Glutamatergic neuron (in vitro differentiated cells): Measurements from ENCODE around the gene XPOT. TPM values are rescaled to one million over a fixed set of nuclear protein-coding genes. Genes with fewer than 3 reads are reported as not detected.

Experiments used
- DNase-seq: peaks from one replicate; pipeline ENCODE4 v3.0.0; 2022
- H3K27ac Mint-ChIP-seq: one replicate; pipeline ENCODE4 v1.8.0; 2020; ENCODE audit warnings: mild to moderate bottlenecking, mixed read lengths, inconsistent platforms; ENCODE audit not compliant: unreplicated experiment
- H3K27me3 Mint-ChIP-seq: one replicate; pipeline ENCODE4 v1.8.0; 2020; ENCODE audit warnings: mild to moderate bottlenecking, moderate library complexity, mixed read lengths, inconsistent platforms; ENCODE audit not compliant: unreplicated experiment
- H3K36me3 Mint-ChIP-seq: one replicate; pipeline ENCODE4 v1.8.0; 2020; ENCODE audit warnings: mild to moderate bottlenecking, mixed read lengths, inconsistent platforms; ENCODE audit not compliant: unreplicated experiment
- H3K4me1 Mint-ChIP-seq: one replicate; pipeline ENCODE4 v1.8.0; 2020; ENCODE audit warnings: mild to moderate bottlenecking, low read depth, mixed read lengths, inconsistent platforms; ENCODE audit not compliant: unreplicated experiment
- H3K4me3 Mint-ChIP-seq: one replicate; pipeline ENCODE4 v1.8.0; 2020; ENCODE audit warnings: mild to moderate bottlenecking, mixed read lengths, inconsistent platforms; ENCODE audit not compliant: unreplicated experiment
- H3K9me3 Mint-ChIP-seq: one replicate; pipeline ENCODE4 v1.8.0; 2020; ENCODE audit warnings: mild to moderate bottlenecking, moderate library complexity, mixed read lengths, inconsistent platforms; ENCODE audit not compliant: unreplicated experiment
- total RNA-seq: library from RNA; stranded (reverse); fragmentation: NEBNext Ultra II Directional; extraction: Animal tissue kit (Norgen Biotek cat#: 25700); gene quantifications from one replicate; pipeline ENCODE4 v1.2.1, GENCODE V29; 2021; ENCODE audit not compliant: unreplicated experiment
- TF ChIP-seq, protein P1 (sequence below): fragments of 200-600 bp; sonication (generic); IDR thresholded peaks from one replicate; pipeline ENCODE4 v1.5.0; 2021; ENCODE audit not compliant: partially characterized antibody, unreplicated experiment

Gene XPOT
- total RNA-seq, 1 donor from 2014 or later = 108 TPM

DNA sequence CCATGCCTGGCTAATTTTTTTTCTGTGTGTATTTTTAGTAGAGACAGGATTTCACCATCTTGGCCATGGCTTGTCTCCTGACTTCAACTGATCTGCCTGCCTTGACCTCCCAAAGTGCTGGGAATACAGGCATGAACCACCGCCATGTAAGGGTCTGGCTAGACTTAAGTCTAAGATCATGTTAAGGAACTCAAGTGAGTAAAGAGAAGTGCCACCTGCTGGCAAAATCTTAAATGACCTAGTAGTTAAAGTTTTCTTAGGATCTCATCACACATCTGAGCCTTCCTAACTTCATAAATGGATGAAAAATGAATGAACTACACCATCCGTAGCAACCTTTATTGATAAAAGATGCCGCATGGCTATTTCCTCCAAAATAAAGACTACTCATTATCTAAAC, 12.0 kb upstream of the XPOT start:
- Mint-ChIP-seq H3K27ac (no peak overlapping the region), H3K9me3 (peaks cover 1% of the 10 kb centered on the region), H3K4me3 (no peak overlapping the region), H3K4me1 (no peaks in the 10 kb centered on the region), H3K36me3 (no peaks in the 10 kb centered on the region), H3K27me3 (no peaks in the 10 kb centered on the region)
- DNase-seq = no peak
- TF ChIP-seq, protein P1, sequence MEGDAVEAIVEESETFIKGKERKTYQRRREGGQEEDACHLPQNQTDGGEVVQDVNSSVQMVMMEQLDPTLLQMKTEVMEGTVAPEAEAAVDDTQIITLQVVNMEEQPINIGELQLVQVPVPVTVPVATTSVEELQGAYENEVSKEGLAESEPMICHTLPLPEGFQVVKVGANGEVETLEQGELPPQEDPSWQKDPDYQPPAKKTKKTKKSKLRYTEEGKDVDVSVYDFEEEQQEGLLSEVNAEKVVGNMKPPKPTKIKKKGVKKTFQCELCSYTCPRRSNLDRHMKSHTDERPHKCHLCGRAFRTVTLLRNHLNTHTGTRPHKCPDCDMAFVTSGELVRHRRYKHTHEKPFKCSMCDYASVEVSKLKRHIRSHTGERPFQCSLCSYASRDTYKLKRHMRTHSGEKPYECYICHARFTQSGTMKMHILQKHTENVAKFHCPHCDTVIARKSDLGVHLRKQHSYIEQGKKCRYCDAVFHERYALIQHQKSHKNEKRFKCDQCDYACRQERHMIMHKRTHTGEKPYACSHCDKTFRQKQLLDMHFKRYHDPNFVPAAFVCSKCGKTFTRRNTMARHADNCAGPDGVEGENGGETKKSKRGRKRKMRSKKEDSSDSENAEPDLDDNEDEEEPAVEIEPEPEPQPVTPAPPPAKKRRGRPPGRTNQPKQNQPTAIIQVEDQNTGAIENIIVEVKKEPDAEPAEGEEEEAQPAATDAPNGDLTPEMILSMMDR = no peak

DNA sequence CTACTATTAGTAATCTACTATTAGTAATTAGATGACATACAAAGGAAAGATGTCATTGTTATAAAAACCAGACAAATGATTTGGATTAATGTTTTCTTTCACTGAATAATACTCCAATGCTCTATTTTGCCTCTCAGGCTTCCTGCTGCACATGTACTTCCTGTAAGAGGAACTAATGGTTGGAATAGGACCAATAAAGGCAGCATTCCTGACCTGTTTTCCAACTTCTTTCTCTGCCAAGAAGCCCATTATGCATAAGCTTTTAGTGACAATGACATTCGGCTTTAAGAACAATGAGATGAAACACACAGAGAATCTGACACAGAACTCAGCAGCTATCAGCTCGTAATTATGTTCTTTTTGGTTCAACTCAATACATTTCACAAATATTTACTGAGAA, 8.5 kb upstream of the XPOT start:
- DNase-seq = no peak
- TF ChIP-seq, protein P1 = no peak
- H3K4me3 Mint-ChIP-seq = no peak overlapping the region
- no peaks in the 10 kb centered on the region for H3K4me1 Mint-ChIP-seq
- H3K27ac Mint-ChIP-seq = no peak overlapping the region
- H3K9me3 Mint-ChIP-seq = peaks cover 2% of the 10 kb centered on the region
- no peaks in the 10 kb centered on the region for H3K27me3 Mint-ChIP-seq
- no peaks in the 10 kb centered on the region for H3K36me3 Mint-ChIP-seq

DNA sequence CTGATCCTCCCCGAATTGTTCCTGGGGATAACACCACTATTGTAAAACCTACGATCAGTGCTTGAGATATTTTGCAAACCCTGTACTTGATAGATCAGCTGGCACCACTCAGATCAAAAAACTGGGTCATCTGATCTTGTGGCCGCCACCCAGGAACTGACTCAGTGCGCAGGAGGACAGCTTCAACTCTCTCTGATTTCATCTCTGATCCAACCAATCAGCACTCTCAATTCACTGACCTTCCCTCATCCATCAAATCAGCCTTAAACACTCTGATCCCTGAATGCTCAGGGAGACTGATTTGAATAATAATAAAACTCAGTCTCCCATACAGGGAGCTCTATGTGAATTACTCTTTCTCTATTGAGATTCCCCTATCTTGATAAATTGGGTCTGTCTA, 4.2 kb upstream of the XPOT start:
- Mint-ChIP-seq H3K9me3 (peaks cover 4% of the 10 kb centered on the region), H3K27me3 (peaks cover 10% of the 10 kb centered on the region)

DNA sequence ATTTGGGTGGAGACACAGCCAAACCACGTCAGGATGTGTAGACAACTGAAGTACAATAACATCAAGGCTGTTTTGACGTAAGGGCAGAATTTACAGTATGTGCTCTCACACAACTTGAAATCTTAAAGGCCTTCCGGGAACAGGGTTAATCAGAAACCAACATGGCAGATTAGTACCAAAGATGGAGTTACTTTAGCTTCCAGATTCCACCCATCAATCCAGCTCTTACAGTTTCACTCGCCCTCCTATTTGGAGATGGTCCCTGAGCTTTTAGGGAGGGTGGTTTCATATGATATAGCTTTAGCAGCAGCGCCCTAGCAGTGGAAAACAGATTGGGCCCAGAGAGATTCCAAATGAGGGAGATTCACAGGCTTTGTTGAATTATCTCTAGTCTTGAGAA, 2.0 kb upstream of the XPOT start:
- H3K4me3 Mint-ChIP-seq = no peak overlapping the region
- TF ChIP-seq, protein P1 = no peak
- no peaks in the 10 kb centered on the region for H3K4me1 Mint-ChIP-seq
- H3K27ac Mint-ChIP-seq = no peak overlapping the region
- H3K9me3 Mint-ChIP-seq = peaks cover 10% of the 10 kb centered on the region
- H3K27me3 Mint-ChIP-seq = peaks cover 15% of the 10 kb centered on the region
- H3K36me3 Mint-ChIP-seq = no peaks in the 10 kb centered on the region
- no peak for DNase-seq

More for the DNA sequence above, 4.2 kb upstream of the XPOT start:
- DNase-seq = no peak
- H3K36me3 Mint-ChIP-seq = no peaks in the 10 kb centered on the region
- no peak overlapping the region for H3K27ac Mint-ChIP-seq
- no peak overlapping the region for H3K4me3 Mint-ChIP-seq
- TF ChIP-seq, protein P1 = no peak
- H3K4me1 Mint-ChIP-seq = no peaks in the 10 kb centered on the region

DNA sequence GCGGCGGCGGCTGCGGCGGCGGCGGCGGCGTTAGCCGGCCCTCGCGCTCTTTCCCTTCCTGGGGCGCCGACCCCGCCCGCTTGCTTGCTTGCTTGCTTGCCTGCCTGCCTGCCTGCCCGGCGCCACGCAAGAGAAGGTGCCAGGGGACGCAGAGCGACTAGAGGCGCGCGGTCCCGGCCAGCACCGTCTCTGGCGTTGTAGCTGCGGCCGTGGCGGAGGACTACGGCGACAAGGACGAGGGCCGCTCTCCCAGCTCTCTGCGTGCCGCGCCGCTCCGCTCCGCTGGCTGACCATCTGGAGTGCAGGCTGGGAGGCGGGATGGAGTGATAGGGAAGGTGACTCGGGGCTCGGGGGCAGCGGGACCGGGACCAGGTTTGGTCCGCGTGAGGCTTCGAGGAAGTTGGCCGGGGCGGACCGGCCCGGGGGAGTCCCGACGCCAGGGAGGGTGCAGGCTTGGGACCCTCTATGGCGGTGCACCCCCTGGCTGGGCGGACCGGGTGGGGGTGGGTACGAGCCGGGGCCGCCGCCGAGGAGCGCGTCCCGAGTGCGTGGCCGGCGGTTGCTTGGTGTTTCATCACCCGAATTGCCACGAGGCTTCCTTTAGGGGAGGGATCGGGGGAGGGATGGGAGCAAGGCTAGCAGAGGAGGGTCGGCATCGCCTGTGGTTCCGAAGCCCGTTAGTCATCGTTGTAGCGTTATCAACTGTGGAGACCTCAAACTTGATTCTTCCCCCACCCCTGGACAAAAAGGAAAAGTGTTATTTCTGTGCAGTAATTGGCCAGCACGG, 471 bp downstream of the XPOT start:
- H3K27ac Mint-ChIP-seq = peak overlapping the region; percentile 95
- peaks cover 15% of the 10 kb centered on the region for H3K27me3 Mint-ChIP-seq
- peak; percentile 75 for DNase-seq
- peaks cover 4% of the 10 kb centered on the region for H3K4me1 Mint-ChIP-seq
- TF ChIP-seq, protein P1 = no peak
- H3K9me3 Mint-ChIP-seq = peaks cover 8% of the 10 kb centered on the region
- H3K4me3 Mint-ChIP-seq = peak overlapping the region; percentile 85
- no peaks in the 10 kb centered on the region for H3K36me3 Mint-ChIP-seq
